ENCODE data around the gene ITGA7. TPM values are rescaled to one million over a fixed set of nuclear protein-coding genes. Genes with fewer than 3 reads are reported as not detected.

ITGA7 gene
- total and polyA plus RNA-seq, 8 donors, result 10.3 to 62.4 (median 20.7) TPM

- Histone ChIP-seq H3K27ac (peak overlapping the region; percentile 8 to 39), H3K9me3 (no peaks in the 10 kb centered on the region), H3K36me3 (peaks cover 0 to 52% of the 10 kb centered on the region in 2 donors), H3K4me1 (peaks cover 23 to 77% of the 10 kb centered on the region in 2 donors), H3K4me3 (no peak overlapping the region), H3K27me3 (no peaks in the 10 kb centered on the region)
- peak; percentile 69 for ATAC-seq
- TF ChIP-seq CTCF (IDR thresholded peaks at IDR 0.05), result peak; percentile 18 to 56
- intact Hi-C loops (cut with DNase I), result no loop called here
- DNase-seq, result peak in 2 of 4 donors; percentile 73 to 89
Measured at GRCh38 chr12:55720894-55721444, 13.3 kb upstream of the ITGA7 start.

- Histone ChIP-seq H3K4me1 (peaks cover 23 to 76% of the 10 kb centered on the region in 2 donors), H3K4me3 (no peak within 1 kb of the TSS), H3K27me3 (no peaks in the 10 kb centered on the region), H3K36me3 (peaks cover 0 to 43% of the 10 kb centered on the region in 2 donors), H3K27ac (peak within 1 kb of the TSS; percentile 8 to 39), H3K9me3 (no peaks in the 10 kb centered on the region)
- ATAC-seq (no peak), DNase-seq (no peak)
- no peak for TF ChIP-seq CTCF (IDR thresholded peaks at IDR 0.05)
- intact Hi-C loops (cut with DNase I), result no loop called here
Measured at GRCh38 chr12:55720071-55720564, 12.4 kb upstream of the ITGA7 start, which contains the start of gene RDH5. Gene RDH5 (plus strand): TSS chr12:55720393. CDS start chr12:55721185, 792 bp downstream.

- no peak for ATAC-seq
- Histone ChIP-seq H3K36me3 (peaks cover 0 to 36% of the 10 kb centered on the region in 2 donors), H3K4me1 (peaks cover 23 to 72% of the 10 kb centered on the region in 2 donors), H3K27ac (peak overlapping the region in 1 of 2 donors; percentile 39), H3K9me3 (no peaks in the 10 kb centered on the region), H3K27me3 (no peaks in the 10 kb centered on the region), H3K4me3 (no peak overlapping the region)
- no peak for TF ChIP-seq CTCF (IDR thresholded peaks at IDR 0.05)
- DNase-seq, result no peak
- intact Hi-C loops (cut with DNase I), result no loop called here
Measured at GRCh38 chr12:55719371-55719770, 11.7 kb upstream of the ITGA7 start.

GRCh38 chr12:55718624-55719275, 11.0 kb upstream of the ITGA7 start:
- H3K4me3 ChIP-seq, result no peak overlapping the region
- intact Hi-C loops (cut with DNase I), result no loop called here
- no peak for ATAC-seq
- no peak for TF ChIP-seq CTCF (IDR thresholded peaks at IDR 0.05)
- H3K36me3 ChIP-seq, result peaks cover 0 to 30% of the 10 kb centered on the region in 2 donors
- no peaks in the 10 kb centered on the region for H3K9me3 ChIP-seq
- H3K27ac ChIP-seq, result peak overlapping the region in 1 of 2 donors; percentile 98
- H3K27me3 ChIP-seq, result no peaks in the 10 kb centered on the region
- no peak for DNase-seq
- H3K4me1 ChIP-seq, result peaks cover 23 to 66% of the 10 kb centered on the region in 2 donors

- peaks cover 23 to 63% of the 10 kb centered on the region in 2 donors for H3K4me1 ChIP-seq
- H3K4me3 ChIP-seq, result peak overlapping the region in 1 of 2 donors; percentile 94
- no peaks in the 10 kb centered on the region for H3K27me3 ChIP-seq
- H3K27ac ChIP-seq, result peak overlapping the region in 1 of 2 donors; percentile 98
- DNase-seq, result no peak
- TF ChIP-seq CTCF (IDR thresholded peaks at IDR 0.05), result no peak
- intact Hi-C loops (cut with DNase I), result no loop called here
- H3K36me3 ChIP-seq, result peaks cover 0 to 22% of the 10 kb centered on the region in 2 donors
- no peak for ATAC-seq
- no peaks in the 10 kb centered on the region for H3K9me3 ChIP-seq
Measured at GRCh38 chr12:55718015-55718414, 10.3 kb upstream of the ITGA7 start.
